SU-DHL-6 (cell line): ENCODE measurements around the gene LILRA2.

Experiments used
- EZH2phosphoT487 ChIP-seq: fragments of 200-600 bp; sonication (generic), shearing (Covaris generic); conservative IDR thresholded peaks from 2 replicates; pipeline ENCODE4 v1.6.1; 2018; ENCODE audit warnings: mild to moderate bottlenecking, antibody characterized with exemption, low read length, moderate library complexity, mixed read lengths
- TF ChIP-seq, protein P1 (sequence below): fragments of 200-600 bp; sonication (generic); IDR thresholded peaks from one replicate; pipeline ENCODE4 v1.5.1; 2017; ENCODE audit warnings: antibody characterized with exemption, mild to moderate bottlenecking, low read length, moderate library complexity; ENCODE audit not compliant: insufficient read depth, poor library complexity, severe bottlenecking

DNA sequence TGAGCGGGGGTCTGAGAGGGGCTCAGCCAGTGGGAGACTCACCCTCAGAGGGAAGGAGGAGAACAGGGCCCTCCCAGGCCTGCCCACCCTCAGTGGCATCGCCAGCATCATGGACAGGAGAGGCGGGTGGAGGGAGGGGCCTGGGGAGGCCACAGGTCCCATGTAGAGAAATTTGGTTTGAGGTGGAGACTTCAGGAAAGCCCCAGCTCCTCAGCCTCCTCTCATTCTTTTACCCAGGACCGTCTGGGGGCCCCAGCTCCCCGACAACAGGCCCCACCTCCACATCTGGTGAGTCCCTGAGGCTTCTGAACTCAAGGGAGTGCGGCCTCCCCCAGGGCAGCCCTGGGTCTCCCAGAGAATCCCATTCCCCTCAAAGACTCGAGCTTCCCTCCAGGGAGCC, 59.8 kb downstream of the LILRA2 start:
- TF ChIP-seq, protein P1, sequence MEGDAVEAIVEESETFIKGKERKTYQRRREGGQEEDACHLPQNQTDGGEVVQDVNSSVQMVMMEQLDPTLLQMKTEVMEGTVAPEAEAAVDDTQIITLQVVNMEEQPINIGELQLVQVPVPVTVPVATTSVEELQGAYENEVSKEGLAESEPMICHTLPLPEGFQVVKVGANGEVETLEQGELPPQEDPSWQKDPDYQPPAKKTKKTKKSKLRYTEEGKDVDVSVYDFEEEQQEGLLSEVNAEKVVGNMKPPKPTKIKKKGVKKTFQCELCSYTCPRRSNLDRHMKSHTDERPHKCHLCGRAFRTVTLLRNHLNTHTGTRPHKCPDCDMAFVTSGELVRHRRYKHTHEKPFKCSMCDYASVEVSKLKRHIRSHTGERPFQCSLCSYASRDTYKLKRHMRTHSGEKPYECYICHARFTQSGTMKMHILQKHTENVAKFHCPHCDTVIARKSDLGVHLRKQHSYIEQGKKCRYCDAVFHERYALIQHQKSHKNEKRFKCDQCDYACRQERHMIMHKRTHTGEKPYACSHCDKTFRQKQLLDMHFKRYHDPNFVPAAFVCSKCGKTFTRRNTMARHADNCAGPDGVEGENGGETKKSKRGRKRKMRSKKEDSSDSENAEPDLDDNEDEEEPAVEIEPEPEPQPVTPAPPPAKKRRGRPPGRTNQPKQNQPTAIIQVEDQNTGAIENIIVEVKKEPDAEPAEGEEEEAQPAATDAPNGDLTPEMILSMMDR: no peak
- TF ChIP-seq EZH2phosphoT487: no peak
